GM19452 (cell line): Measurements from ENCODE around the gene ATL3.
"Not testable (repeated sequence)": the region's sequence is repeated elsewhere in the genome, so short reads cannot be mapped to it uniquely, and the experiment has no call there.

Experiments
- ATAC-seq: cut with Tn5 transposase; IDR thresholded peaks from one replicate; pipeline ENCODE4 v1.9.1; 2021; ENCODE audit not compliant: unreplicated experiment

Gene ATL3

GRCh38 chr11:63621071-63621470 lies 50.1 kb downstream of the ATL3 start:
- ATAC-seq = no peak

DNA sequence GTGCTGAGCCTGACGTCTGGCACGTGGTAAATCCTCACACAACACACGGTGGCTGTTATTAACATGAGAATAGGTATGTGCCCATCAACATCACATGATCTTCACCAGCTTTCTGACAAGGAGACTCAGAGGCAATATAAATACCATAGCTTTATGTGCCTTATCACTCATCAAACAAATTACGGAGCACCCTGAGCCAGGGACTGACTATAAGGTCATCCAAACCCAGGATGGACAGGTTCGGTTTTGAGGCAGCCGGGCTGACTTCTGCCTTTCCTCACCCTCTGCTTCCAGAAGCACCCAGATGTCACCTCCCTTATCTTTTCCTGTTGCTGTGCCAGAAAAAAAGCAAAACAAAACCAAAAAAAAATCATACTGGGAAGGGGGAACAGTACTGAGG lies 51.2 kb downstream of the ATL3 start:
- no peak for ATAC-seq

DNA sequence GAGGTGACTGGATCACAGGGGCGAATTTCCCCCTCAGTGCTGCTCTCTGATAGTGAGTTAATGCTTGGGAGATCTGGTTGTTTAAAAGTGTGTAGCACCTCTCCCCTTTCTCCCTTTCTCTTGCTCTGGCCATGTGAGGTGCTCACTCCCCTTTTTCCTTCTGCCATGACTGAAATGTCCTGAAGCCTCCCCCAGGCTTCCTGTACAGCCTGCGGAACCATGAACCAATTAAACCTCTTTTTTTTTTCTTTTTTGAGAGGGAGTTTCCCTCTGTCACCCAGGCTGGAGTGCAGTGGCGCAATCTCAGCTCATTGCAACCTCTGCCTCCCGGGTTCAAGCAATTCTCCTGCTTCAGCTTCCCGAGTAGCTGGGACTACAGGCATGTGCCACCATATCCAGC lies 53.5 kb downstream of the ATL3 start:
- ATAC-seq = not testable (repeated sequence)

GRCh38 chr11:63616953-63617352 lies 54.2 kb downstream of the ATL3 start:
- ATAC-seq = no peak

DNA sequence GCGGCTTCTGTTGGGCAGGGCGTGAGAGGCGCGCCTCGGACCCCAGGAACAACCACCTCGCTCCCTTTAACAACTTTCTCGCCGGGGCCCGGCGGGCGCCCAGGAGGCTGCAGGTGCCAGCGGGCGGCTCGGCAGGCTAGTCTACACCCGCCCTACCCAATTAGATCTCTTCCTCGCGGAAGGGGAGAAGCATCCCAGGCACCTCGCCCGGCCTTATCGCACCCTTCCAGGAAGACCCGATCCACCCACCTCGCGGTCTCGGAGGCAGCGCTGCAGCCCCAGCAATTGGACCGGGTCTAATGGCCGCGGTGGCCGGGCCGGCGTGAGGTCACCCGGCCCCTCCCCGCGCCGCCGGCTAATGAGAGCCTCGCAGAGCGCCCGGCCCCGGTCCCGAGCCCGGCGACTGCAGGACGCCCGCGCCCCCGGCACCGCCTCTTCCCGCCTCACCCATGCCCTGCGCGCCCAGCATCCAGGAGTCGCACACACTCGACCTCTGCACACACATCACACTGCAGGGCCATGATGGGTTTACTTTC lies 57.0 kb downstream of the ATL3 start, which contains the start of gene PLAAT3:
Gene PLAAT3 (minus strand): TSS at position 298 of the 536 bp plus-strand sequence. CDS start 419 bp downstream, outside the sequence.
- no peak for ATAC-seq

- ATAC-seq = no peak
These were observed 57.5 kb downstream of the ATL3 start for GRCh38 chr11:63613517-63614135.

DNA sequence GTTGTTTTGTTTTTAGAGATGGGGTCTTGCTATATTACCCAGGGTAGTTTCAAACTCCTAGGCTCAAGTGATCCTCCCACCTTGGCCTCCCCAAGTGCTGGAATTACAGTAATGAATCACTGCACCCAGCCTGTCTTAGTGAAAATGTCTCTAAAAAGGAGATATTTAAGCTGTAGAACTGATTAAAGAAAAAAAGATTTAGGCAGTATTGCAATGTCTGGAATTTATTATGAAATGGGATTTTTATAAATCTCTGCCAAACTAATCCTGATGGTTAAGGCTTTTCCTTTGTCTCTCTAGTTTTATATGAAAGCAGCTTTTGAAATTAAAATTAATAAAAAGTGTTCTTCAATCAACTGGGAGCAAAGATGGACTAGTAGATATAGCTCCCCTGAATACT lies 59.0 kb downstream of the ATL3 start:
- no peak for ATAC-seq

- no peak for ATAC-seq
These were observed 59.8 kb downstream of the ATL3 start for GRCh38 chr11:63611395-63611747.

GRCh38 chr11:63610604-63611394 lies 60.4 kb downstream of the ATL3 start:
- ATAC-seq = no peak

DNA sequence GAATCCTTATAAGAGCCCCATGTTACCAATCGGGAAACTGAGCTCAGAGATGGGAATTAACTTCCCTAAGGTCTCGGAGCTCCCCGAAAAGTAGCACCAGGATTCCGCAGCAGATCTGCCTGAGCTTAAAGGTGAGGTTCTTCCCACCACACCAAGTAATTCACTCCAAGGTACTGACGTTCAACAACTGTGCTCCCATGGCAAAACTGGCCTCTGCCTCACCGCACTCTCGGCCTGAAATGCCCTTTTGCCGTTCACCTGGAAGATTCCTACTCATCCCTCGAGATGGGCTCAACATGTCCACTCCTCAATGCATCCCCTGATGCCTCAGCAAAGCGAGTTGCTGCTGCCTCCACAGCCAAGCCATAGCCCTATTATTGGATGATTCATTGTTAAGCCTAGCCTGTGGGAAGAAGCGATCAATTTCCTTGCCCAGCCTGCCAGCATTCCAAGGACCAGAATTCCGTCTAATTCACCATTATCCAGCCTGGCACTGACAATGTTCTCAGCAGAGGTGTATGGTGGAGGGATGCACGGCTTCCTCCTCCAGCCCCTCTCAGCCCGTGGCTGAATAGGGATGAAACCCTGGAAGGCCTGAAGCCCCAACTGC lies 61.1 kb downstream of the ATL3 start:
- ATAC-seq = no peak

DNA sequence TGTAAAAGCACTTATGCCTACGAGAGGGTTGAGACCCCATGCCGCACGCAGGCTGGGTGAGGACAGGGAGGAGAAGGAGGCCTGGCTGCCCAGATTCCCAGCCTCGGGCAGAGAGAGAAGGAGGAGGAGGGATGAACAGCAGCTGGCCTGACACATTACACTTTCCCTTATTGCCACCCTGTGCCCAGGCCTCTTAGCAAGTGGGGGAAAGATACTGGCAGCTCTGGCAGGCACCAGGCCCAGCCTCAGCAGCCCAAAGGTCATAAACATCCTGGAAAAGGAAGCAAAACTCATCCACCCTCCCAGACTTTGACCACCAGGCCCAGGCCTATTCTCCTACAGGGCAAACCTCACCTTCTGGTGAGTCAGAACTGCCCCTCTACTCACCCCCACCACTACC lies 61.6 kb downstream of the ATL3 start:
- ATAC-seq = no peak

- ATAC-seq = no peak
These were observed 62.5 kb downstream of the ATL3 start for GRCh38 chr11:63608353-63609345.

GRCh38 chr11:63603180-63603518 lies 68.0 kb downstream of the ATL3 start:
- no peak for ATAC-seq

- not testable (repeated sequence) for ATAC-seq
These were observed 68.6 kb downstream of the ATL3 start for GRCh38 chr11:63602290-63603179.

- no peak for ATAC-seq
These were observed 71.7 kb downstream of the ATL3 start for GRCh38 chr11:63599211-63600122.

DNA sequence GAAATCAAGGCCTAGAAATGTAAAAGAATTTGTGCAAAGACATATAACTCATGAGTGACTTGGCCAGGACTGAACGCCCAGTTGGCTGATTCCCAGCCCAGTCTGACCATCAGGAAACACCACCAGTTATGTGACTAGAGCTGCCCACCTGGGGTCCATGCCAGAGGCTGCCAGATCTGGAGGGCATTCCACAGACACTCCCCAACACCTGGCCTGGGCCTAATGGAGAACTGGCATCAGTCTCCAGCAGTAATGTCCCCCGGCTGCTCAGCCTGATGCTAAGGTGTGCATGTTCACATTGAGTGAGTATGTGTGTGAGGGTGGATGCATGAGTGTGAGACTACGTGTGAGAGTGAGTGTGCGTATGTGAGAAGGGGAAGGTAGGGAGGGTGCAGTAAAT lies 72.6 kb downstream of the ATL3 start:
- no peak for ATAC-seq

DNA sequence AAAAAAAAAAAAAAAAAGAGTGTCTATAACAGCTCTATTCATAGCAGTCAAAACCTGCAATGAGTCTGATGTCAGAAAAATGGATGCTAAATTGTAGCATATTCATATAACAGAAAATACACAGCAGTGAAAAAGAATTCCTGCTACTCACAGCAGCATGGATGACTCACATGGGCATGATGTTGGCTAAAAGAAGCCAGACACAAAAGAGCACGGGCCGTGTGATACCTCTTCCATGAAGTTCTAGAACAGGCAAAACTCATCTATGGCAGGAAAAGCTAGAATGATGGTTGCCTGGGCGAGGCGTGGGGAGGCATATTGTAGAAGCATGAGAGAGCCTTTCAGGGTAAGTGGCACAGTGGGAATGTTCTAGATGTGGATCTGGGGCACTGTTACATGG lies 75.9 kb downstream of the ATL3 start:
- ATAC-seq = no peak

- ATAC-seq = no peak
These were observed 78.2 kb downstream of the ATL3 start for GRCh38 chr11:63592975-63593395.
